Activated CD4-positive, CD25-positive, alpha-beta regulatory T cell treated with anti-CD3 and anti-CD28 coated beads, Interleukin-2, amount 50 U/mL, for 72 hours (primary cell): Measurements from ENCODE around the gene ZNF57.
"Not testable (repeated sequence)": the region's sequence is repeated elsewhere in the genome, so short reads cannot be mapped to it uniquely, and the experiment has no call there.

ENCODE experiments used
- DNase-seq: peaks from one replicate; pipeline ENCODE4 v3.0.0; 2021

Gene ZNF57

GRCh38 chr19:2900296-2901252, at the start of gene ZNF57:
TSS of gene ZNF57 (plus strand) at chr19:2900928. CDS start at chr19:2901046, 118 bp downstream.
- DNase-seq, result peak; percentile 98

GRCh38 chr19:2852598-2852997, 48.1 kb upstream of the ZNF57 start:
- no peak for DNase-seq

GRCh38 chr19:2853015-2853606, 47.6 kb upstream of the ZNF57 start:
- DNase-seq, result no peak

GRCh38 chr19:2854849-2855248, 45.9 kb upstream of the ZNF57 start:
- no peak for DNase-seq

GRCh38 chr19:2856457-2857050, 44.2 kb upstream of the ZNF57 start:
- no peak for DNase-seq

GRCh38 chr19:2858864-2859263, 41.9 kb upstream of the ZNF57 start:
- DNase-seq, result no peak

GRCh38 chr19:2863816-2864215, 36.9 kb upstream of the ZNF57 start:
- DNase-seq, result no peak

GRCh38 chr19:2865334-2866100, 35.2 kb upstream of the ZNF57 start:
- DNase-seq, result no peak

GRCh38 chr19:2866495-2867024, 34.2 kb upstream of the ZNF57 start:
- no peak for DNase-seq

GRCh38 chr19:2867025-2867991, 33.4 kb upstream of the ZNF57 start, which contains the start of gene ZNF556:
TSS of gene ZNF556 (plus strand) at chr19:2867335. CDS start at chr19:2867422, 87 bp downstream.
- DNase-seq, result peak; percentile 69

GRCh38 chr19:2869618-2870017, 31.1 kb upstream of the ZNF57 start:
- DNase-seq, result no peak

- not testable (repeated sequence) for DNase-seq
These were observed 28.6 kb upstream of the ZNF57 start for GRCh38 chr19:2872175-2872574.

- no peak for DNase-seq
These were observed 23.1 kb upstream of the ZNF57 start for GRCh38 chr19:2877398-2878331.

- no peak for DNase-seq
These were observed 16.9 kb upstream of the ZNF57 start for GRCh38 chr19:2883686-2884439.

GRCh38 chr19:2885736-2886135, 15.0 kb upstream of the ZNF57 start:
- no peak for DNase-seq

- DNase-seq, result no peak
These were observed 13.3 kb upstream of the ZNF57 start for GRCh38 chr19:2887391-2887914.

GRCh38 chr19:2888731-2889224, 11.9 kb upstream of the ZNF57 start:
- DNase-seq, result peak; percentile 56

GRCh38 chr19:2890531-2890930, 10.2 kb upstream of the ZNF57 start:
- not testable (repeated sequence) for DNase-seq

- no peak for DNase-seq
These were observed 4.0 kb upstream of the ZNF57 start for GRCh38 chr19:2896694-2897093.
